DND-41 (cell line): Measurements from ENCODE around the gene PDGFRA.

Experiments used
- EZH2 ChIP-seq: IDR thresholded peaks from 3 replicates; pipeline ENCODE4 v1.6.1; 2012; ENCODE audit warnings: borderline replicate concordance, low read depth, mild to moderate bottlenecking, moderate library complexity, low read length, inconsistent platforms; ENCODE audit not compliant: severe bottlenecking
- TF ChIP-seq, protein P1 (sequence below): IDR thresholded peaks from 2 replicates; pipeline ENCODE4 v1.5.1; 2012; ENCODE audit warnings: borderline replicate concordance, low read length, moderate library complexity, mild to moderate bottlenecking; ENCODE audit not compliant: poor library complexity, severe bottlenecking; ENCODE audit errors: extremely low read depth

DNA sequence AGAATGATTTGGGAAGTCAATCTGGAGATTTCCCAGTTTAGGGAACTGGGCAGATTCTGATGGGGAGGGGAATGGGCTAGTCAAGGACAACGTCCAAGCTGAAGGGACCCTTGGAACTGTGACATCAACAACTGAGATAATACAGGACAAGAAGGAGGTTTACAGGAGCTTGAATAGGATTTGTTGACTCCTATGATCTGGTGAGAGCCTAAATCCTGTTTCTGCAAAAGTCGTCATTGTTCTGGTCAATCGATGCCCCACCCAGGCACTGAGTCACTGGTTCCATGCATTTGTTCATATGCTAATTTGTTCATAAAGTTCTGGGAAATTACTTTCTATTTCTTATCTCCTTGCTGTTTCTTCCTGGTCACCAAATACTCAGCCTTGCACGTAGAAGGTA, 15.3 kb upstream of the PDGFRA start:
- TF ChIP-seq, protein P1, sequence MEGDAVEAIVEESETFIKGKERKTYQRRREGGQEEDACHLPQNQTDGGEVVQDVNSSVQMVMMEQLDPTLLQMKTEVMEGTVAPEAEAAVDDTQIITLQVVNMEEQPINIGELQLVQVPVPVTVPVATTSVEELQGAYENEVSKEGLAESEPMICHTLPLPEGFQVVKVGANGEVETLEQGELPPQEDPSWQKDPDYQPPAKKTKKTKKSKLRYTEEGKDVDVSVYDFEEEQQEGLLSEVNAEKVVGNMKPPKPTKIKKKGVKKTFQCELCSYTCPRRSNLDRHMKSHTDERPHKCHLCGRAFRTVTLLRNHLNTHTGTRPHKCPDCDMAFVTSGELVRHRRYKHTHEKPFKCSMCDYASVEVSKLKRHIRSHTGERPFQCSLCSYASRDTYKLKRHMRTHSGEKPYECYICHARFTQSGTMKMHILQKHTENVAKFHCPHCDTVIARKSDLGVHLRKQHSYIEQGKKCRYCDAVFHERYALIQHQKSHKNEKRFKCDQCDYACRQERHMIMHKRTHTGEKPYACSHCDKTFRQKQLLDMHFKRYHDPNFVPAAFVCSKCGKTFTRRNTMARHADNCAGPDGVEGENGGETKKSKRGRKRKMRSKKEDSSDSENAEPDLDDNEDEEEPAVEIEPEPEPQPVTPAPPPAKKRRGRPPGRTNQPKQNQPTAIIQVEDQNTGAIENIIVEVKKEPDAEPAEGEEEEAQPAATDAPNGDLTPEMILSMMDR = no peak
- TF ChIP-seq EZH2 = no peak
